Measurements from ENCODE around the gene ATM. TPM values are rescaled to one million over a fixed set of nuclear protein-coding genes. Genes with fewer than 3 reads are reported as not detected.
A peak's percentile ranks its signal among the peaks of the same experiment; 100 is the strongest.
"Not testable (repeated sequence)": the region's sequence is repeated elsewhere in the genome, so short reads cannot be mapped to it uniquely, and the experiment has no call there.

Gene ATM
- polyA plus RNA-seq, 4 donors: 53.2 to 66.9 (median 58.7) TPM

DNA sequence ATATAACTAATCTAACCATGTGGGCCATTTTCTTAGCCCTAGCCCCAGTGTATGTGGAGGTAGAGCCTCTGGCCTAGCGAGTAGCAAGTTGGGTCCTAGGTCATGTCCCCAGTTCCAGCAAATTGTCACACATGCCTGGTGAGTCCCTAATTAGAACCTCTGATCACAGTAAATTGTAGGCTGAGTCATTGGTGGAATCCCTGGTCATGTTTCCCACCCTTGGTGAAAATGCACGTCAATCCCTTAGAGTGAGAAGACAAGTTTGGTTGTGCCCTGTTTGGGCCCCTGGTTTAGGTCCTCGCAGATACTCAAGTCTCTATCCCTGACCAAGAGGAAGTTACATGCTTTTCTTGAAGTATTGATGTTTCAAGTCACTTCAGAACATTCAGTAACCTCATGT, 46.7 kb downstream of the ATM start:
- DNase-seq (ENCODE audit: low read depth in 4 of 4, low spot score in 3 of 4): no peak

DNA sequence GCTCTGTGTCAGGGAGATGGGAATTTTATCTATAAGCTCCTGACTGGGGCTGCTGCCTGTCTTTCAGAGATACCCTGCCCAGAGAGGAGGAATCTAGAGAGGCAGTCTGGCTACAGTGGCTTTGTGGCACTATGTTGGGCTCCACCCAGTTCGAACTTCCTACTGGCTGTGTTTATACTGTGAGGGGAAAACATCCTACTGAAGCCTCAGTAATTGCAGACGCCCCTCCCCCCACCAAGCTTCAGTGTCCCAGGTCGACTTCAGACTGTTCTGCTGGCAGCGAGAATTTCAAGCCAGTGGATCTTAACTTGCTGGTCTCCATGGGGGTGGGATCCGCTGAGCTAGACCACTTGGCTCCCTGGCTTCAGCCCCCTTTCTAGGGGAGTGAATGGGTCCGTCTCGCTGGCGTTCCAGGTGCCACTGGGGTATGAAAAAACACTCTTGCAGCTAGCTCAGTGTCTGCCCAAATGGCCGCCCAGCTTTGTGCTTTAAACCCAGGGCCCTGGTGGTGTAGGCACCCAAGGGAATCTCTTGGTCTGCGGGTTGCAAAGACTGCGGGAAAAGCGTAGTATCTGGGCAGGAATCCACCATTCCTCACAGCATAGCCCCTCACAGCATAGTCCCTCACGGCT, 54.2 kb downstream of the ATM start:
- DNase-seq (ENCODE audit: low read depth in 4 of 4, low spot score in 3 of 4): not testable (repeated sequence)

DNA sequence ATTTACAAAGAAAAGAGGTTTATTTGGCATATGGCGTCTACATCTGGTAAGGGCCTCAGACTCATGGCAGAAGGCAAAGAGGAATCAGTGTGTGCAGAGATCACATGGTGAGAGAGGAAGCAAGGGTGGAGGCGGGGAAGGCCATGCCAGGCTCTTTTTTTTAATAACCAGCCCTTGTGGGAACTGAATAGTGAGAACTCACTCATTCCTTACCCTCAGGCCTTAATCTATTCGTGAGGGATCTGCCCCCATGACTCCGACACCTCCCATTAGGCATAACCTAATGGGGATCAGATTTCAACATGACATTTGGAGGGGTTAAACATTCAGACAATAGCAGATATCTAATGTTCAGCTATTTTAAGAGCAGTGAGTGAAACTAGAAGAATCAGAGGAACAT, 55.7 kb downstream of the ATM start:
- DNase-seq (ENCODE audit: low read depth in 4 of 4, low spot score in 3 of 4): peak in 1 of 4 donors; percentile 1

DNA sequence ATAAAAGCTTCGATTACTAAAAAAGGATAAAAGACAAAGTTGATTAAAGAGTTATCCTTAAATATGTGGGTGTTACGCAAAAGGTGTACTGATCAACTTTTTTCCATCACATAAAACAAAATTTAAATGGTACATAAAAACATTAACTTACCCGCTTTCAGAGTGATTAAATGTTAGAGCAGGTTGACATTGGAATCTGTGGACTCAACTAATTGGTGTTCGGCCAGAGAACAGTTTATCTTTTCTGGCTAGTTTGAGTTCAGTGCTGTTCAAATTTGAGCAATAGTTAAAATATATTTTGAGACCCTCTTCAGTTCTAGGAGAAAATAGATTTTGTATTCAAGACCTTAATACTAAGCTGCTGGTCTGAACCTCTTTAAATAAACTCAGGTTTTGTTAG, 56.1 kb downstream of the ATM start:
- DNase-seq (ENCODE audit: low read depth in 4 of 4, low spot score in 3 of 4): no peak

DNA sequence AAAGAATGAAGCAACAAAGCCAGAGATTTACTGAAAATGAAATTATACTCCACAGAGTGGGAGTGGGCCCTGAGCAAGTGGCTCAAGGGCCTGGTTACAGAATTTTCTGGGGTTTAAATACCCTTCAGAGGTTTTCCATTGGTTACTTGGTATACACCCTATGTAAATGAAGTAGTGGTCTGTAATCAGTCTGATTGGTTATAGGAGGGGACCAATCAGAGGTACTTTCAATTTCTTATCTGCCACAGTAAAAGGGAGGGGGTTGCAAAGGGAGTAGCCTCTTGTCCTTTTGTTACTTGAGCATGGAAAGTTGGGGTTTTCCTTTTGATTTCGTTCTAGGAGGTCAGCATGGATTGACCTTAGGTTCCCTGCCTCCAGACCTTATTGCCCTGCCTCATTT, 63.5 kb downstream of the ATM start:
- no peak for DNase-seq (ENCODE audit: low read depth in 4 of 4, low spot score in 3 of 4)

DNA sequence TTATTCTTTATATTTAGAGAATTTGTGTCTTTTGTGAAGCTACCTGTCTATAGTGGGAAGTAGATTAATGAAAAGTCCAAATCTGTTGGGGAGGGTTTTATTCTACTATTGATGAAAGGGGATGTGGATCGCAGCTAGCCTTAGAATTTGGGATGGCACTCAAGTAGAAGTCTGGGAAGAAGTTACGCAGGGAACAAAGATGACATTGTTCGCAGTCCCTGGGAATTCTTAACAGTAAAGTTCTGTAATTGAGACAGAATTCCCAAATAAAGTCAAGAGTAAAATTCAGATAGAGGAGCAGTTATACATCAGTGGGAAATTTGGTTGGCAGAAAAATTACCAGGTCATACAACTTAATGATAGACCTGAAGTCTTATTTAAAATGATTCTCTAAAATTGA, 64.1 kb downstream of the ATM start:
- no peak for DNase-seq (ENCODE audit: low read depth in 4 of 4, low spot score in 3 of 4)

DNA sequence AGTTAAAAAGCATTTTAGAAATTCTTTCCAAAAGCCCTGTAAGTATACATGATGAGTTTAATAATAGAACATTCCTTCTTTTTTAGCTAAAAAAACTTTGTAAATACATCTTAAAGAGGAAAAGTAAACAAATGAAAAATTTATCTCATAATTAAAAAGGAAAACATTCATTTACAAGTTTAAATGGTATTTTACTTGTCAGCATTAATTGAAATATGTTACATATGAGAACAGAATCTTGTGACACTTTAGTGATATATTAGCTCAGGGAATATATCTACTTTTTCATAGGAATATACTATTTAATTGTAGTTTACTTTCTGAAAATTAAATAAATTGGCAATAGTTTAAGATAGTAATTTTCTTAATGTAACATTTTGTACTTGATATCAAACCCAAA, 66.2 kb downstream of the ATM start:
- DNase-seq (ENCODE audit: low read depth in 4 of 4, low spot score in 3 of 4): not testable (repeated sequence)

DNA sequence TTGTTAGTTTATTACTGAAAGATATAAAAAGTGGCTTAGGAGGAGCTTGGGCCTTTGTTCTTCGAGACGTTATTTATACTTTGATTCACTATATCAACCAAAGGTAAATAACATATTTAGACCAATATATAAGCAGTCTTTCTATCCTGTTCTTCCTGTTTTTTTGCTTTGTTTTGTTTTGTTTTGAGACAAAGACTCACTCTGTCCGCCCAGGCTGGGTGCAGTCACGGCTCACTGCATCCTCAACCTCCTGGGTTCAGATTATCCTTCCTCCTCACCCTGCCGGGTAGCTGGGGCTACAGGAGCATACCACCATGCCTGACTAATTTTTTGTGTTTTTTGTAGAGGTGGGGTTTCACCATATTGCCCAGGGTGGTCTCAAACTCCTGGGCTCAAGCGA, 66.8 kb downstream of the ATM start:
- peak in 1 of 4 donors; percentile 4 for DNase-seq (ENCODE audit: low read depth in 4 of 4, low spot score in 3 of 4)

DNA sequence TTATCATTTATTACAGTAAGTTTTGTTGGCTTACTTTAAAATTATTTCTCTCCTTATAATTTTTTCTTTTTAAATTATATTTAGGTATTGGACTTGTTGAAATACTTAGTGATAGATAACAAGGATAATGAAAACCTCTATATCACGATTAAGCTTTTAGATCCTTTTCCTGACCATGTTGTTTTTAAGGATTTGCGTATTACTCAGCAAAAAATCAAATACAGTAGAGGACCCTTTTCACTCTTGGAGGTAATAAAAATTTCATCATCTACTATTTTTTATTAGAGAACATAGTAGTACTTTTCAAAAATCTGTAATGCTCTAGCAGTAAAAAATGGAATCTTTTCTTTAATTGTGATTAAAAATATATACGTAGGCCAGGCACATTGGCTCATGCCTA, 70.4 kb downstream of the ATM start:
- no peak for DNase-seq (ENCODE audit: low read depth in 4 of 4, low spot score in 3 of 4)

DNA sequence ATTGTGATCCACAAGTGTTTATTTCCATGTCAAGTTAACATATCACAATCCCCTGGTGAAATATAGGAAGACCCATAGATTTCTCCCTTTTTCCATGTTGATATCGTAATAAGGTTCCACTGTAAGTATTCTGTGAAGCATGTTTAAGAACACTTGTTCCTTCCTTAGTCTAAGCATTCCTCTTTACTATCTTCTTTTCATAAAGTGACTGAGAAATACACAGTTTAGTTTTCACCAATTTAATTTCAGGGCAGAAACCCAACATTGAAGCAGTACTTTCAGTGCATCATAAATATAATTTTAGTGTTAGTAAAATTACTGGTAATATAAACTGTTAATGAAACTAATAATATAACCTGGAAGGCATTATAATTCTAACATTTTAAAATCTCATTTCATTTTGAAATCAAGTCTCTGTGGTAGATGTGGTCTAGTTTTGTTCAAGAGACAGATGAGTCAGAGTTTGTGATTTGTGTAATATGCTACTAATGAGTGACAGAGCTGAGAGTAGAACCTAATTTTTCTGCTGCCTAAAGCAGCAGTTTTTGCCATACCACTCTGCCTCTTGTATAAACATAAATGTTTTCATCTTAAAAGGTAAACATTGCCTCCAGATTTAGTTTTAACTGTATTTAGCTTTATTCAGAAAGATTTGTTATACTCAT, 79.4 kb downstream of the ATM start:
- no peak for DNase-seq (ENCODE audit: low read depth in 4 of 4, low spot score in 3 of 4)

DNA sequence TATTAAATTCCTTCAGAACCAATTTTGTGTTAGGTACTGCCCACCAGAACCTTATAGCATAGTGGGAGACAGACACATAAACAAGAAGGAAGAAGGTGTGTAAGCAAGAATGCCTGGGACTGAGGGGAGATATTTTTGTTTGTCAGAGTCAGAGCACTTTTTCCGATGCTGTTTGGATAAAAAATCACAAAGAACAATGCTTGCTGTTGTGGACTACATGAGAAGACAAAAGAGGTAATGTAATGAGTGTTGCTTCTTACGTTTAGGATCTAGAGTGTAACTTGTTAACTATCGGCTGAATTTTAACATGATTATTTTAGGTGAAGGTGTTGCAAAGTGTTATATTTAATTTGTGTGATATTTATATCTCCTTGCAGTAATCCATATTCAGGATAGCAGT, 84.9 kb downstream of the ATM start:
- DNase-seq (ENCODE audit: low read depth in 4 of 4, low spot score in 3 of 4): no peak

DNA sequence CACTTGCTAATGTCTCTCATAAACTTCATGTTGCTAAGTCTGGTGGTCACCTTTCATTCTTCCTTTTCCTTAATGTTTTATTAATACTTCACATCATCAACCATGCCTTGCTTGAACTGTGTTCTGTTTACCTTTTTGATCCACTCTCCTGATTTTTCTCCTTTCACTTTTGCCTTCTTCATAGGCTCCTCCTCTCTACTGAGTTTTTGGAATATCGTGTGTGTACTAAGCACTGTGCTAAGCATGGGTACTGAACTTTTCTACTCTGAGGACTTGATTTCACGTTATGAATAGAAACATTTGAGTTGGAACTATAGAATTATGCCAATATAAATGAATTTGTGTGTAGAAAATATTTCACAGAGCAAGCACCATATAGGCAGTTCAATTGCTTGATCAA, 90.6 kb downstream of the ATM start:
- DNase-seq (ENCODE audit: low read depth in 4 of 4, low spot score in 3 of 4): no peak

DNA sequence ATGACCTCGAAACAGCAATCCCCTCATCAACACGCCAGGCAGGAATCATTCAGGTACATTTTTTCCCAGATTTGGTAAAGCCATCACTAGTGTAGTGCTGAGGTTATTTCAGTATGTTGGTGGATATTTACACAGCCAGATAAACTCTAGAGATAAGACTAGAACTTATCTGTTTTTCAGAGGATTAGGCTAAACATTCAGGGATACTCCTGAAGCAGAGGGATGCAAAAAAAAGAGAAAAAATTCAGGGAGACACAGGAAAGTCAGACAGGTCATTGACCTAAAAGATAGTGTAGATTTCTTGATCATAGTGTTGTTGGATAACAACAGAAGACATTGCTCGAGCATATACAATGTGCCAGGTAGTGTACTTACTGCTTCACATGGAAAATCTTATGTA, 93.2 kb downstream of the ATM start:
- DNase-seq (ENCODE audit: low read depth in 4 of 4, low spot score in 3 of 4): no peak

DNA sequence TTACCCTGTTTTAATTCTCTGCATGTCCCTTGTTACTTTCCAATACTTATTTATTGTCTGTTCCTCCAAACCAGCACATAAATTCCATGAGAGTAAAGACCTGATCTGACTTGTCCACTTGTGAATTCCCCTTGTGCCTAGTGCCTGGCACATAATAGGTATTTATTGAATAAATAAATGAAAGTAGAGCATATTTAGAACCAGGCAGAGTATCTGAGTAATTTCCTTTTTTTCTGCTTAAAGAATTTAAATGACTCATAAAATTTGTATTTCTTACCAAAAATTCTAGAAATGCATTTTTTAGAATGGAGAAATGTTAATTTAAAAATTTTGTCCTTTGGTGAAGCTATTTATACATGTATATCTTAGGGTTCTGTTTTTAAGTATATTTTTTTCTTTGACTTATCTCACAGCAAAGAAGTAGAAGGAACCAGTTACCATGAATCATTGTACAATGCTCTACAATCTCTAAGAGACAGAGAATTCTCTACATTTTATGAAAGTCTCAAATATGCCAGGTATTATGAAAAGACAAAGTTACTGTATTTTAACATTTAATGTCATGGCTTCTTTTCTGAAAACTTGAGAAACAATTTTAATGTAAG, 96.8 kb downstream of the ATM start:
- DNase-seq (ENCODE audit: low read depth in 4 of 4, low spot score in 3 of 4): no peak

DNA sequence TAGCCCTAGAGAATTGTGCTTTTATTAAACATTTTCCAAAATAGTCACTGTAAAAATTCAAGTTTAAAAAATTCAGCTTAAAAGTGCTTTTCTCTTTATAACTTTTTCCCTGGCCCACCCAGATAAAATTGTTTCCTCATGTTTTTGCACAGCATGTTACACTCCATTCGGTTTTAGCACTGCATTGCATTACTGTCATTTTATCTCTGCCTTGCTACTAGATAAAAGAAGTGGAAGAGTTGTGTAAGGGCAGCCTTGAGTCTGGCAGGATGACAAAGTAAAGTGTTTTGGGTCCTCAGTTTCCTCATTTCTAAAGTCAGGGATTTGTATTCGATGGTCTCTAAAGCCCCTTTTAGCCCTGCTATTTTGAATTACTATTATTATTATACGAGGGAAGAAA, 99.8 kb downstream of the ATM start:
- no peak for DNase-seq (ENCODE audit: low read depth in 4 of 4, low spot score in 3 of 4)

DNA sequence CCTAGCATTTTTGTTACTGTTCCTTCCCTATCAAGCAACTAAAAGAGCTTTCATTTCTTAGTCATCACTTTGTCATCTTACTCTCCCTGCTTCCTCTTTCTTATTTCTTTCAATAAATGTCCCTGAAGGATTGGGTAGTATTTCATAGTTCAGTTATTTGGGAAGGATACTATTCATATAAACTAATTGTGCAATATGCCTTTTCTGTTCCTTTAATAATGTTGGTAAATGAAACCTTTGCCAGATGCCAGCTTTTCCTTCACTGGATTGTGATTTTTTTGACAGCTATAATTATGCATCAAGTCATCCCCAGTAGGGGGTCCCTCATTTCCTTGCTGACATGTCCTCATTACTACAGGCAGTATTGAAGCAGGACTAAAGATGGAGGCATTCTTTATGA, 101.7 kb downstream of the ATM start:
- no peak for DNase-seq (ENCODE audit: low read depth in 4 of 4, low spot score in 3 of 4)

DNA sequence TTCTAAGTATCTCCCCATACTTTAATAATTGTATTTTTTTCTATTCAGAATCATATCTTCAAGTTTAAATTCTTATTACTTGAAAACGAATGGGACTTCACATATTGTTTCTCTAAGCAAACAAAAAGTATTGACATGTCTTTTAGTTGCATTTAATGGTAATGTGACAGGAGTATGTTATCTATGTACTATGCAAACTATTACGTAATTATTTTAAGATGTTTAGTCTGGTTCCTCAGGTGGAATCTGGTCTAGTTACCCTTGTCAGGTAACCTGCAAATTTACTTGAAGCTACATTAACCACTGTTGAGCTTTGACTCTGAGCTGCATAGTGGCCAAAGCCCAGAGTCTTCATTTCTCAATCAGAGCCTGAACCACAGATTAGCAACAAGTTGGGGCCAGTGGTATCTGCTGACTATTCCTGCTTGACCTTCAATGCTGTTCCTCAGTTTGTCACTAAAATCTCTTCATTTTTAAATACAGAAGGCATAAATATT, 110.6 kb downstream of the ATM start:
- DNase-seq (ENCODE audit: low read depth in 4 of 4, low spot score in 3 of 4): no peak

DNA sequence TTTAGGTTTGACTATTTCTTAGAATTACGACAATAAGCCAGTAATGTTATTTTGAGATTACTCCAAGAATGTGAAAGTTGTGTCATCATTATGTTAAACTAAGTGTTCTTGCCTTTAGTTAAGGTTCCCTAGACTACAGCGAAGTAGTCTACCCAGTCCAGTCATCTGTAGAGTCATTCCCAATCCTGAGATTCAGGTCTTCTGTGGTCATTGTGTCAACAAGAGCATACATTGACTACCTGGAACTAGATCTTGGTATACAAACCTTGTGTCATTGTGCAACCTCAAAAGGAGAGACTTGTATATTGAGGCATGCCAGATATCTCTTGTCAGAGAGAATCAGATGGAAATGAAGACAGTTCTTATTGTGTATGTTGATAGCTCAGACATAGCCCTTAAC, 115.9 kb downstream of the ATM start:
- no peak for DNase-seq (ENCODE audit: low read depth in 4 of 4, low spot score in 3 of 4)

DNA sequence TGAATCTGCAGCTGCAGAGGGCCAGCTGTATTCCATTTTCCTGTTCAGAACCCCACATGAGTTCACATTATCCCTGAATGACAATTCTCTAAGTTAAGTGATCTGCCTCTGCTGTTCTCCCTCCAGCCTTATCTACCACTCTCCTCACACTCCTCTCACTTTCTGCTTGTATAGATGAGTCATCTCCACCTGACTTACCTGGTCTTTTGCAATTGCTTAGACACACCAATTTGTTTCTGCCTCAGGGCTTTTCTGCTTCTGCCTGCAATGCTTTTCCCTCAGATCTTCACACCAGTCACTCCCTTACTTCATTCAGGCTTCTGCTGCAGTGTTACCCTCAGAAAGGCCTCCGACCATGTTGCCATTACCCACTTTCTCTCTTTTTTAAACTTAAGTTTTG, 118.1 kb downstream of the ATM start:
- DNase-seq (ENCODE audit: low read depth in 4 of 4, low spot score in 3 of 4): no peak

DNA sequence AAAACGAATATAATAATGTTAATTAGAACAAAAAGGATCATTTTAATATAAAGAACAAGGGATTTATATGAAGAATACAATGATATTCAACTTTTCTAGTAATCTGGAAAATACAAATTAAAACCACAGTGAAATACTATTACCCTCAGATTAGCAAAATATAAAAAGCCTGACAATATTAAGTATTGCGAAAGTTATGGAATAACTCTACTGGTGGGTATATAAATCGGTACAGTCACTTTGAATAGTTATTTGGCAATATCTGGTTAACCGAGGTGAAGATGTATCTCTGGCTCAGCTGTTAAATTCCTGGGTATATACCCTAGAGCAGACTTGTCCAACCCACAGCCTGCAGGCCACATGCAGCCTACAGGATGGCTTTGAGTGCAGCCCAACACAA, 118.8 kb downstream of the ATM start:
- no peak for DNase-seq (ENCODE audit: low read depth in 4 of 4, low spot score in 3 of 4)

DNA sequence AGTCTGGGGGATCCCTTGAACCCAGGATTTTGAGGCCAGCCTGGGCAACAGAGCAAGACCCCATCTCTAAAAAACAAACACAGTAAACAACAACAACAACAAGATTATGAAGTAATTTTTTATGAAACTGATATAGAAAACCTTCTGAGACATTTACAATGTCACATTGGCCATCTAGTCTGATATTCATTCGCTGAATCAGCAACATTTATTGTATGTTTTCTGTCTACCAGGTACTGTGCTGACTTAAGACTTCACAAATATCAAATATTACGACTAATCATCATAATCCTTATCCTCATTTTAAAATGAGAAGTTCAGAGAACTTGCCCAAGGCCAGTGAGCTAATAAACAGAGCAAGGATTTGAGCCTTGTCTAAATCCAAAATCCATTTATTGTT, 120.8 kb downstream of the ATM start:
- DNase-seq (ENCODE audit: low read depth in 4 of 4, low spot score in 3 of 4): no peak

DNA sequence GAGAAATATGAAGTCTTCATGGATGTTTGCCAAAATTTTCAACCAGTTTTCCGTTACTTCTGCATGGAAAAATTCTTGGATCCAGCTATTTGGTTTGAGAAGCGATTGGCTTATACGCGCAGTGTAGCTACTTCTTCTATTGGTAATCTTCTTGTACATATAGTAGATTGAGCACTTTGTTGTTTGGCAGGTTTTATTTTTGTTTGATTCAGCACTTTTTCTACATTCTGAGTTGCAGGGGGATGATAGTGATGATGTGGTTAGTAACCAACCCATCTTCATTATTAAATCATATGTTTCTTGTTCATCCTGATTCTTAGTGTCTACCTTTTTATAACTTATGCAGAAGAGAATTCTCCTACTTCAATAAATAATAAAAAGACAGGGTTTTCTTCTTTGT, 122.9 kb downstream of the ATM start:
- no peak for DNase-seq (ENCODE audit: low read depth in 4 of 4, low spot score in 3 of 4)

Data from right renal pelvis (tissue), 4 donors.